GM21825 (cell line): ENCODE results near the gene SLC16A5.
"Not testable (repeated sequence)": the region's sequence is repeated elsewhere in the genome, so short reads cannot be mapped to it uniquely, and the experiment has no call there.

Experiments used
- ATAC-seq: cut with Tn5 transposase; IDR thresholded peaks from one replicate; pipeline ENCODE4 v1.9.1; 2021; ENCODE audit warnings: mild to moderate bottlenecking, moderate library complexity; ENCODE audit not compliant: unreplicated experiment

Gene SLC16A5, protein sequence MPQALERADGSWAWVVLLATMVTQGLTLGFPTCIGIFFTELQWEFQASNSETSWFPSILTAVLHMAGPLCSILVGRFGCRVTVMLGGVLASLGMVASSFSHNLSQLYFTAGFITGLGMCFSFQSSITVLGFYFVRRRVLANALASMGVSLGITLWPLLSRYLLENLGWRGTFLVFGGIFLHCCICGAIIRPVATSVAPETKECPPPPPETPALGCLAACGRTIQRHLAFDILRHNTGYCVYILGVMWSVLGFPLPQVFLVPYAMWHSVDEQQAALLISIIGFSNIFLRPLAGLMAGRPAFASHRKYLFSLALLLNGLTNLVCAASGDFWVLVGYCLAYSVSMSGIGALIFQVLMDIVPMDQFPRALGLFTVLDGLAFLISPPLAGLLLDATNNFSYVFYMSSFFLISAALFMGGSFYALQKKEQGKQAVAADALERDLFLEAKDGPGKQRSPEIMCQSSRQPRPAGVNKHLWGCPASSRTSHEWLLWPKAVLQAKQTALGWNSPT

DNA sequence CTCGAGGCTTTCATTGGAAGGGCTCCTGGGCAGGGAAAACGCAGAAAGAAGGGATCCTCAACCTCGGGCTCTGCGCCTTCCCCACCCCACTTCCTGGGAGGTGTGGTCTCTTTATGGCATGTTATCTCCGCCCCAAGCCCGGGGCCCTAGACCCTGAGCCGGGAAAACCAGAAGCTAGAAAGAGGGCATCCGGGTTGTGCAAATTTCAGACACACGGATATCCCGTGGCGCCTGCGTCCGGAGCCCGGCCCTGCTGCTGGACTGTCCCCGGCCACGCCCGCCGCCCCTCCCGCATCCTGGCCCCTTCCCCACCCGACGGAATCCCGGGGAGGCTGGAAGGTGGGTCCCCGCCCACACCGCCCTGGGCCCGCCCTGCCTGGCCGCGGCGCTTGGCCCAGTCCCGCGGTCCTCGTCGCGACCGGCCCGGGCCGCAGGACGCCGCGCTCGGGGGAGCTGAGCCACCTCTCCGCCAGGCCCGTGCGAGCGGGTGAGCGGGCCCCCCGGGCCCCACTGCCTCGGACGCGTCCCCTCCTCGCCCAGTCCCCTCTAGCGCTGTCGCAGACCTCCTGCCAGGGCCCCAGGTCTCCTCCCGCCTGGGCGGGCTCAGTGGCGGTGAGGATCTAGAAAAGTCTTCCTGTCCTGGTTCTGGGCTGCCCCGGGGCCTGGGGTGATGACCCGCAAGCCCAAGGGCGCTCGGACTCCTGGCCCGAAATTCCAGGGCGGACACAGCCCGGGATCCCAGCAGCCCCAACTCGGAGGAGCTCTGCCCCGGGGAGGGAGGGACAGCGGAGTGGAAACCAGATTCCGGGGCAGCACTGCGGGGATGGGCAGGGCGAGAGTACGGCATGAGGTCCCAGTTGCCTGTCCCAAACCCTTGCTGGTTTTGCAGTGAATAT, at the start of gene SLC16A5:
SLC16A5 (plus strand) TSS at position 397 of the 896 bp plus-strand sequence. CDS start 5,683 bp downstream, outside the sequence.
- ATAC-seq: no peak

DNA sequence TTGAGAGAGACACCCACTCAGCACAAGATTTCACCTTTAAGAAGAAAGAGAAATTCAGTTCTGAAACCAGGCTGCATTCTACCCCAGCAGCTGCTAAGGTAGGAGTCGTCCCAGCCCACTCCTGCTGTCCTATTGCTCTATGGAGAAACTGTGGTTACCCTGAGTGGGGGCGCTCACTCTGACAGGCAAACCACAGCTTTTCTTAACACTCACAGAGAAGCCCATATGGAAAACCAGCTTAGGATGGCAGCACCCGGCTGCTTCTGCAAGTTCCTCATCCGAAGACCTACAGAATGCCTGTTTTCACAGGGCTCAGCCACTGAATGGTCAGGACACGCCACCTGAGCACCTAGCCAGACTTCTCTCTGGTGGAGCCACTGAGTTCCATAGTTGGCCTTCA, 48.5 kb upstream of the SLC16A5 start:
- ATAC-seq: no peak

DNA sequence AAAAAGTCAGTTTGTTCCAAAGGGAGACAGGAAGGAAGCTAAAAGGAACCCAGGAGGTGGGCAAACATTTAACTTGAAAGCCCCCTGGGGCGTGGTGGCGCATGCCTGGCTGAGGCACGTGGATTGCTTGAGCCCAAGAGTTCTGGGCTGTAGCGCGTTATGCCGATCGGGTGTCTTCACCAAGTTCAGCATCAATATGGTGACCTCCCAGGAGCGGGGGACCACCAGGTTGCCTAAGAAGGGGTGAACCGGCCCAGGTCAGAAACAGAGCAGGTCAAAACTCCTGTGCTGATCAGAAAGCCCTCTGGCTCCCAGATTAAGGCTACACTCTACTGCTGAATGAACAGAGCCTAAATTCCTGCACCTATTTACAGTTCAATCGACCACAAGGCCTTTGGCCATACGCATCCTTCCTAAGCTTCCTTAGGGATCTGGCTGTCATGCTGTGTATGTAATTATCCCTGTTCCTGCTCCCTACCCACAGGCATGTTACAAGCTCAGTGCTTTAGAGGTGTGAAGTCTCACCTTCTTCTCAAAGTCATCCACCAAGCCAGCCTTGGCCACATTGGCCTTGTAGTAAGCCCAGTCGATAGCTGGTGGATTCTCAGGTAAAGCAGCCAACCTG, 46.0 kb upstream of the SLC16A5 start:
- no peak for ATAC-seq

DNA sequence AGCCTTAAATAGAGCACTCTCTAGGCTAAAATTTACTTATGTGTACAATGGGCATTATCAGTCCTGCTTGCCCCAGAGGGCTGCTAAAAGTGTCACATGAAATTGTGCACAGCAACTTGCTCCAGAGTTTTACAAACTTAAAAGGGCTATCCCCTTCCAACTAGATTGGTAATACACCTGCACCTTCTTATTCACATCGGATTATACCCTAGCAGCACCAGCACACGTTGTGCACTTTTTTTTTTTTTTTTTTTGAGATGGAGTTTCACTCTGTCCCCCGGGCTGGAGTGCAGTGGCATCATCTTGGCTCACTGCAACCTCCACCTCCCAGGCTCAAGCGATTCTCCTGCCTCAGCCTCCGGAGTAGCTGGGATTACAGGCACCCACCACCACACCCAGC, 44.0 kb upstream of the SLC16A5 start:
- not testable (repeated sequence) for ATAC-seq

DNA sequence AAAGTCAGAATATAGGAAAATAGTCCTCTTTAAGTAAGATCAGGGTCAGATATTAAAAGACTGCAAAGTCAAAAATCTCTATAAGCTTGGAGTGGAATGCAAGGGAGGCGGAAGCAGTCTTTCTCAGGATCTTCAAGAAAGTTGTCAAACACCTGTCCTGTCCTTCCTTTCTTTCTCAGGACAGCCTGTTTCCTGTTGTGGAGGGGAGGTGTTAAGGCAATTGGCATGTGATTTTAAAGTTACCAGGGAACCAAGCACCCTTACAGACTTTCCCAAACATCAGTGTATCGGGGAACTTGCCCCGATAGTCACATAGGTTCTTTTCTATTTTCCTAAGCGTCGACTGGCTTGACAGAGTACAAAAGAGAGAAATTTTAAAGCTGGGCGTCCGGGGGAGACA, 43.0 kb upstream of the SLC16A5 start:
- no peak for ATAC-seq

DNA sequence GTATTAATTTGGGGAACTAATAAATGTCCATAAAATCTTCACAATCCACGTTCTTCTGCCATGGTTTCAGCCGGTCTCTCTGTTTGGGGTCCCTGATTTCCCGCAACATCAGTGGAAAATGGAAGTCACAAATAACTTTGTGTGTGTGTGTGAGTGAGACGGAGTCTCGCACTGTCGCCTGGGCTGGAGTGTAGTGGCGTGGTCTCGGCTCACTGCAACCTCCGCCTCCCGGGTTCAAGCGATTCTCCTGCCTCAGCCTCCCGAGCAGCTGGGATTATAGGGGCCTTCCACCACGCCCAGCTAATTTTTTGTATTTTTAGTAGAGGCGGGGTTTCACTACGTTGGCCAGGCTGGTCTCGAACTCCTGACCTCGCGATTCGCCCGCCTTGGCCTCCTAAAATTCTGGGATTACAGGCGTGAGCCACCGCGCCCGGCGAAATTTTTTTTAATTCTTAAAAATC, 41.8 kb upstream of the SLC16A5 start:
- not testable (repeated sequence) for ATAC-seq

DNA sequence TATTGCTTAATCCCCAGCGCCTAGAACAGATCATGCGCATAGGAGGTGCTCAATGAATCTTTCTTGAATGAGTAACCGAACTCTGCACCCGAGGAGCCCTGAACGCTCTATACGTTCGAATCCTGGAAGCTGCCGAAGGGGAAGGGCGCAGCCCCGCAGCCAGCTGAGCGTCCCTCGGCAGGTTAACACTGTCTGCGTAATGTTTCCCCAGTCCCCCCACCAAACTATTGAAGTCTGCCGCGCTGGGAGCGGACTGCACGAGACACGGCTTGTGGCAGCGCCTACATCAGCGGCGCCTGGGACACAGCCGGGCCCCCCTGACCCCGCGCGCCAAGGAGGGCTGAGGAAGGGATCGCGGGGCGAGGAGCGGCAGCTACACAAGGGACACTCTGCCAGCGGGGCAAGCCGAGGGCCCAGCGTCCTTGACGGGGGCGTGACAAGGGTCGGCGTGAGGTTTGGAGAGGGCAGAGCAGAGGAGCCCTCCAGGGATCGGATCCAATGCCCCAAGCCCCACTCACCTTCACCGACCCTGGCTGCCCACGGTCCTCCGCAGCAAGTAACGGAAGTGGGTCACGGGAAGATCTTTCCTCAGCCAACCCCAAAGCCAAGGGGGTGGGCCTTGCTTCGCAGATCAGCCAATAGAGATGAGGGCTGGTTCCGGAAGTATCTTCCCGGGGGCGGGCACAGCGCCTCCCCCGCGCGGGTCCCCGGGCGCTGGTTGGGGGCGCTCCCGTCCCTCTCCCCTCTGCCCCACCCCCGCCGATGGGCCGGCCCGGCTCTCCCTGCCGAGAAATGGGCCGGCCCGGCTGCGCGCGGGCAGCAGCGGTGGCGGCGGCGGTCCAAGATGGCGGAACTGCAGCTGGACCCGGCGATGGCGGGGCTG, 41.1 kb upstream of the SLC16A5 start, which contains the start of the genes ATP5PD and KCTD2:
ATP5PD (minus strand) TSS at position 563 of the 883 bp plus-strand sequence. CDS start 4,319 bp downstream, outside the sequence.
KCTD2 (plus strand) TSS at position 819 of the 883 bp plus-strand sequence; CDS start at position 845, 26 bp downstream.
- peak; percentile 88 for ATAC-seq

DNA sequence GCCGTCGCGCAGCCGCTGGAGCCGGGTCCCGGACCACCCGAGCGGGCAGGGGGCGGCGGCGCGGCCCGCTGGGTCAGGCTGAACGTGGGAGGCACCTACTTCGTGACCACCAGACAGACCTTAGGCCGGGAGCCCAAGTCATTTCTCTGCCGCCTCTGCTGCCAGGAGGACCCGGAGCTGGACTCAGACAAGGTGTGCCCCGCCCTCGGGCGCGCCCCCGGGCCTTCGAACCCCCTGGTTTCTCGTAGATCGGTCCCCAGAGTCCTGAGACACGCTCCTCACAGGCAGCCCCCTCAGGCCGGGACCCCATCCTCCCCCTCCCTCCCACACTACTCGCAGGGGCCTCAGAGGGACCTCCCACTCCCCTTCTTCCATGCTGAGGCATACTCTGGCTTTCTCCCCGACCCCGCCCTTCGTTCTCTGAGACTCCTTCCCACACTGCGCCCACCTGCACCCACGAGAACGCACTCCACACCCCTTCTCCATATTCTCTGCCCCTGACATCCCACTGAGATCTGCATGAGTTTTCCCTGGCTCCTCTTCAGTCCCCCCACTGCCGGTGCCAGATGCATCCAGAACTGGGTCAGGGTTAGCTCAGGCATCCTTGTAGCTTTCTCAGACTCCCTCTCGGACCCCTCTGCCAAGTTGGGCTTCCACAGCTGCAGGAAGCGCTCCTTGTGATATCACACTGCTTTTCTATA, 40.2 kb upstream of the SLC16A5 start:
- peak; percentile 26 for ATAC-seq

DNA sequence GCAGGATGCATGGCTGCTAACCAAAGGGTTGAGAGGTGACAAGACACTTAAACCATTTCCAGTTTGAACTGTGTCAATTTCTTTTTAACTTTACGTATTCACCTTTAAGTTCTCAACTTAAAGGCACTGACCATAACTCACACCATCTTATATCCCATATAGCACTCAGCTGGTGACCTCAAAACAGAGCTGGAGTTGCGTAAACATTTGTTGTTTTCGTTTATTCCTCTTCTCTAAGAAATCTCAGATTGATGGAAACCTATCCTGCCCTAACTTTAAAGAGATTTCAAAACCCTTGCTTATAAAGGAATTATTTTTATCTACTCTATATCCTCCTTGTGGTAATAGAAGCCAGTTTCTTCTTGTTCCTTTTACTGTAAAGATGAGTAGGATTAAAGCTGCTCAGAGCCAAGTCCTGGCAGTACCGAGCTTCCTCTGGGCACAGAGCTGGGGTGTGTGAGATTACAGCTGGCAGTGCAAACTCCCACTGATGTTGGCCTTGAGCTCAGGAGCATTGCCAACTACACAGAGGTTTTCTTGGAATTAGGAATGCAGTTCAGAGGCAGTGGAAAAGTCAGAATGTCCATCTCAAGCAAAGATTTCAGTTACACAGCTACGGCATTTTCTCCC, 39.4 kb upstream of the SLC16A5 start:
- no peak for ATAC-seq

DNA sequence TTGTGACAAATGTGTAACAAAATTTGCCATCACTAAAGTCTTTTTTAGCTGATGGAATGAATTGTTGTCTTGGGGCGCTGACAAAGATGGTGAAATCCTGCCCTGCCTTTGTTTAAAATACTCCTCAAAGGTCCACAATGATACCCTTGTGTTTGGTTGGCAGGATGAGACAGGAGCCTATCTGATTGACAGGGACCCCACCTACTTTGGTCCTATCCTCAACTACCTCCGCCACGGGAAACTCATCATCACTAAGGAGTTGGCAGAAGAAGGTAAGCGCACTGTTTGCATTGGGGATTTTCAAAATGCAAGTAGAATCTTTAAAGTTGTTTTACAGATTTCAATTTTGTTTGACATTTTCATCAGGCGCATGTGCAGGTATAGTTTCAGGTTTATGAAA, 38.7 kb upstream of the SLC16A5 start:
- no peak for ATAC-seq

DNA sequence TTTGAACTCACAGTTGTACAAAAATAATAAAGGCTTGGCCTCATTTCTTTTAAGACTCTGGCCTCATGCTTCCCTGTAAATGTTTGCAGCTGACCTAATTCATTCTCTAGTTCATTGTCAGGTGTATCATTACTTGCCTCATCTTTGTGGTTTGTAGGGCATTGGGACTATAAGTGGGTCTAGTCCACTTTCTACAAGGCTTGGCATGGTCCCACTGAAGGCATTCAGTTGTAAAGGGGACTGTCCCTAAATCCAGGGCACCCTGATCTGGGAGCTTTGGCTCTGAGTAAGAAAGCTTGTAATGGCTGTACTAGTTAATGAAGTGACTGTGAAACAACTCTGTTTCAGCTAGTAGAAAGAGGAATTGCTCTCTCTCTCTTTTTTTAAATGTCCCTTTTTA, 38.0 kb upstream of the SLC16A5 start:
- no peak for ATAC-seq

DNA sequence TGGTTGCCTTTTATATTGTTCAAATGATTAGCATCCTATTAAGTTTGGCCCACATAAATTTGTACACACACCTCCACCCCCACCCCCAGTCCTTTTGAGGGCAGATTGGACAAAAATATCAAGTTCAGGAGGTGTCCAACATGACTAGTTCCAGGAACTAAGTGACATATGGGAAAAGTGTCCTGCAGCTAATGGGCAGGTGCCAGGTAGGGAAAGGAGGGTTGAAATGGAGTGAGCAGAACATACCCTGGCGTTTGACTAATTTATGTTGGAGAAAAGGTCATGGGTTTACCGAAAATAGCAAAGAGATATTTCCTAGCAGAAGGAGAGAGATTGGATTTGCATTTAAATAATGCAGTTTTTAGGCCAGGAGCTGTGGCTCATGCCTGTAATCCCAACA, 35.8 kb upstream of the SLC16A5 start:
- no peak for ATAC-seq

DNA sequence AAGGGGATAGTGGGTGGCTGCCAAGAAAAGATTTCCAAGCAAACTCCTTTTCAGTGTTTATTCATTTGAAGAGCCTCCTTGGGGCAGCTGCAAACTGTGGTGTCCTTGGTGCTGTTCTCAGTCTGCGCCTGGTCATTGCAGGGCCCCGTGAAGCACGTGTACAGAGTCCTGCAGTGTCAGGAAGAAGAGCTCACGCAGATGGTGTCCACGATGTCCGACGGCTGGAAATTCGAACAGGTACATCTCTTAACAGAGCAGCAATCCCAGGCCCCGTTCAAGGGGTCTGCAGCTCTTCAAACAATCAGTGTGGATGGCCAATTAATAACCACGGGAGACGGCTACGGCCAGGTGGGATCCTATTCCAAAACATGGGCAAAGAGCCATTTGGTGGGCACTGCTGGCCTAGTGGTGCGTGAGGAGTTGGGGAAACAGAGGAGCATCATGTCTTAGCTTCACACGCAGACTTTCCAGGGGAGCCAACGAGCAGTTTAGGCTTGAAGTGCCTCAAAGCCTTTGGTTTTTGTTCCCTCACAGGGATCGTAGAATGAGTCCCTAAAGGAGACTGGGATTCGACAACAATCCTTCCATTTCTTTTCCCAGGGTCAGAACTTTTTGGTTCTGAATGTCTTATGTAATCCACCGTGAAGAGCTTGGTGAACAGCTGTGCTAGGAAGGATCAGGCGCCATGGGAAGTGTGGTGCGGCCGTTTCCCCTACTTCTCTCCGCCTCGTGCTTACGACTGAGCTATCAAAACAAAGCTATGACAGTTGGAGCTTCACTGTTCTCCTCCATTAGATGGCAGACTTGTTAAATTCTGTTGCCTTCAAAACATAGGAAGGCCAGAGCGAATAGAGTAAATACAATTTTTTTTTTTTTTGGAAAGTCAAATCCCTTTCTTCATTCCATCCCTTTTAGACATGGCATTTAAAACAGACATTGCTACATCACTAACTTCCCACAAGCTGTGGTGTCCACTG, 28.1 kb upstream of the SLC16A5 start:
- ATAC-seq: no peak

DNA sequence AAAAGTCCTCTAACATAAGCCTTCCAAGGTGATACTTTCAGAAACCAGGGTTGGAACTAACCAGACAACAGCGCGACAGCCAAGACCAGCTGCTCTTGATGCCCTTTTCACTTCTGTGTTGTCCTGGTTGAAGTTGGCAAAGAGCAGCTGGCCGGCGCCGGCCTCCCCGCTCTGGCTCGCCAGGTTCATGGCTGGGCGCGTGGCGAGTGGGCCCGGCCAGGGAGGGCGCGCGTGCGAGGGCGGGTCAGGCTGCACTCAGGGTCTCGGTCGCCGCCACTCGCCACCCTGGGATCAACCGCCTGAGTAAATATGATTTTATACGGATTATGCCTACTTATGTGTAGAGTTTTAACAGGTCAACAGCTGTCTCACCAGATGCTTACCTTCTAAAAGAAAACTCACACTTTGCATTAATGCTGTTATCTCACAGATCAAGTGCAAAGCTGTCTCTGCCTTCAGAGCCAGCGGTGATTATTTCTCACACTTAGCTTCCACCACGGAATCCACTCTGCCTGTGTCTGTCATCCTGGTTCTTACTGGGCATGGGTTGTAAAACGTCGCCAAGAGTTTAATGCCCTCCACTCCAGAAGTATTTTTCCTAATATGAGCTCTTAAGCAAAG, 27.2 kb upstream of the SLC16A5 start:
- ATAC-seq: no peak

DNA sequence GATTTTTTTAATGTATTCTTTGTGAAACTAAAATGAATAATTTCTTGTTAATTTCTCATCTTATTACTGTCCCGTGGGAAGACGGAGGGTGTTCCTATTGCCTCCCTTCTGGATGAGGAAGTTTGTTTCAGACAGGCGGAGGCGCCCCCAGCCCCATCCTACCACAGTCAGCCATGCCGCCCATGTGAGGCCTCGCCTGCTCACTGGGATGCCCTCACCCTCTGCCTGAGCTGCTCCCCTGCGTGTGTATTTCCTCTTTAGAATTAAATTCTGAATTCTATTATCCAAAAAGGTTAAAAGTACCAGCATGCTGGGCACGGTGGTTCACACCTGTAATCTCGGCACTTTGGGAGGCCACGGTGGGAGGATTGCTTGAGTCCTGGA, 26.7 kb upstream of the SLC16A5 start:
- no peak for ATAC-seq

DNA sequence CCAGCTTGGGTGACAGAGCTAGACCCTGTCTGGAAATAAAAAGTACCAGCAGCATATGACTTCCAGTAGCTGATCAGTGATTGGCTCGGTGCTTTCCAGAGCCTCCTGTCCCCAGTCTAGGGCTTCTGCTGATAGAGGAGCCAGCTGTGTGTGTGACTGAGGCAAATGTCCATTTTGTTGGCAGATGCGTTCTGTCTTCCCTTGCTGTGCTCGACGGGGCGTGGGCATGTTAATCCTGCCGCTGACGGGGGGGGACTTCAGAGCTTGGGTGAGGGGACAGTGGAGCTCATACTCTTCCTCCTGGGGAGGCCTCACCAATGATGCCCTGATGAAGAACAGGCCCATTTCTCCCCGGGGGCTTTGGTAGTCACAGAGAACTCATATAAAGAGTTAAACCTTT, 26.1 kb upstream of the SLC16A5 start:
- no peak for ATAC-seq

DNA sequence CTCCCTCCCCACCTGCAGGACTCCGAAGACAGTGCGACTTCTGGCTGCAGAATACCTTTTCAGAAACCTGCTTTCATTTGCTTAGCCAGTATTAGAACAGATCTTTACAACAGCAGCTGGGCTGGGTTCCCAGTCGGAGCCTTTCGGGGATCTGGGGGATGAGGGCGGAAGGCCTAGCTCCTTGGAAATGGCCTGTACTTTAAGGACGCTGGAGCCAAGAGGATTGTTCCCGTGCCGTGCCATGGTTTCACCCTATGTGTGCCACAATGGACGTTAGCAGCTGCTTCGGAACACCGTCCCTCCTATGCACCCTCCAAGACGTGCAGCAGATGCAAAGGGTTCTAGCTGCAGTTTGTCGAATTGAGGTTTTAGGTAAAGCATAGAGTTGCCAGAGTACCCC, 24.6 kb upstream of the SLC16A5 start:
- ATAC-seq: no peak
